Stimulated activated CD4-positive, alpha-beta T cell treated with anti-CD3 and anti-CD28 coated beads, Interleukin-12 subunit alpha, Interleukin-12 subunit beta, amount 100 ng/mL, for 4 hours (primary cell): ENCODE measurements around the gene RNF215.
"Not testable (repeated sequence)": the region's sequence is repeated elsewhere in the genome, so short reads cannot be mapped to it uniquely, and the experiment has no call there.

ENCODE experiments used
- DNase-seq: peaks from one replicate; pipeline ENCODE4 v3.0.0-alpha.2; 2020

RNF215 gene

GRCh38 chr22:30357236-30357570, 30.0 kb downstream of the RNF215 start:
- DNase-seq = no peak

DNA sequence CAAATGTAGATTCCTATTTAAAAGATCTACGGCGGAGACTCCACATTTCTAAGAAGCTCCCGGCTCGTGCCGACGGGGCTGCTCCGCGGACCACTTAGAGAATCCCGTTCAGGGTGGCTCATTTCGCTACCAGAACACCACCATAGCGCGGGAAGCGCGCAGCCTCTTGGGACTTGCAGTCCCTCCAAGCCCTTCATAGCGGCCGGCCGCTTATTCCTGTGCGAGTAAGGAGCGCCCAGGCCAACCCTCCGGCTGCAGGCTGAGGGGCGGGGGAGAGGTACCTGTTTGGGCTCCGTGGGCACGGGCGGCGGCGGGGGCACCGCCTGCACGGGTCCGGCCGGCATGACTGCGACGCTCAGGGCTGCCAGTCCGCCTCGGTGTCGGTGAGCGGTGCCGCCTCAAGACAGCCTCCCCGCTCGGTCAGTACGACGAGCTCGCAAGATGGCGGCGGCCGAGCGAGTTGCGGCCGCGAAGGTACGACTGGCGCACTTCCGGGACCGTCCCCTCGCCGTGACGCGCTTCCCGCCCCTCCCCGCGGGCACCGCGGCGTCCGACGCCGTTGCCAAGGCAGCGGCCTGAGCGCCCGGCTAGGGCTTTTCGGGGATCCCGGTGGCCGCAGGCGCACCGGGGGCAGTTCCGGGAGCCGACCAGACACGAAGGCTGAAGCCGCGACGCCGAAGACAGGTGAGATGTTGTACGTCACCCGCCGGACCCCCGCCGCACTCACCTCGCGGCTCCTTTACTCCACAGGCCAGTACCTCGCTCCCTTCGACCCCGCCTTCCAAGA, 30.6 kb downstream of the RNF215 start, which contains the start of the genes CCDC157 and SF3A1:
TSS of gene CCDC157 (plus strand) at position 559 of the 787 bp plus-strand sequence. CDS start 8,994 bp downstream, outside the sequence.
TSS of gene SF3A1 (minus strand) at position 446 of the 787 bp plus-strand sequence. CDS start at position 344, 102 bp downstream.
- peak; percentile 83 for DNase-seq

DNA sequence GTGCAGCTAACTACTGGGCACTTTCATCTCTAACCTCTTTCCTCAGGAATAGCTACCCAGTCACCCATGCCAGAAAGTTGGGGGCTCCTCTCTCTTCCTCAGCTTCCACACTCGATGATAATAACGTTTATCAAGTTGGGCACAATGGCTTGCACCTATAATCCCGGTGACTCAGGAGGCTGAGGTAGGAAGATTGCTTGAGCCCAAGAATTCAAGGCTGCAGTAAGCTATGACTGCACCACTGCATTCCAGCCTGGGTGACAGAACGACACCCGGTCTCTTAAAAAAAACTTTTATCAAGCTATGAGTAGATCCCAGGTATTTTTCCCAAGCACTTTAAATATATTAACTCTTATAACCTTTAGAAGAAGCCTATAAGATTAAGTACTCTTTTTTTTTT, 32.6 kb downstream of the RNF215 start:
- DNase-seq = no peak

- no peak for DNase-seq
These were observed 36.0 kb downstream of the RNF215 start for GRCh38 chr22:30351226-30351625.

GRCh38 chr22:30348809-30349208, 38.4 kb downstream of the RNF215 start:
- no peak for DNase-seq

- no peak for DNase-seq
These were observed 38.8 kb downstream of the RNF215 start for GRCh38 chr22:30348404-30348803.

DNA sequence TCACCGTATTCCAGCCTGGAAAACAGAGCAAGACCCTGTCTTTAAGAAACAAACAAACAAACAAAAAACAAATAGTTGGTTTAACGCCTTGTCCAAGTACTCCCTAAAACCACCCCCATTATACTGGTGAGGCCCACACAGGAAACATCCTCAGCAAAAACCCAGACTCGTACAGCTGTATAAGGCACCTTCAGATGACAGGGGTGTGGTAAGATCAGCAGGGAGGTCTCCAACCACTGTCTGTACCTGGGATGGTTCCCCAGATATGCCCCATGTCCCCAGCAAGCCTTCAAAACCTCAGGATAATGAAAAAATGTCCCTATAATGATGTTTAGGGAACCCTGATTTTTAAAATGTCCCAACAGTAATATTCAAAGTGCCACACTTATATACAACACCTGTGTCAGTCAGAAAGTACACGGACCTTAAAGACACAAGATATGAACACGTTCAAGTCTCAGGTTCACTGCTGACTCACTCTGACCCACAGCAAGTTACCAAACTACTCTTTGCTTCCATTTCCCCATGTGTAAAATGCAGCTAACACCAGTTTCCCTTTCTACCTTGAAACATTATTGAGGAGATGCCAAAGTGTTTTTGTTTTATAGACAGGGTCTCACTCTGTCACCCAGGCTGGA, 39.8 kb downstream of the RNF215 start:
- DNase-seq = no peak

GRCh38 chr22:30344447-30345200, 42.6 kb downstream of the RNF215 start:
- DNase-seq = no peak

DNA sequence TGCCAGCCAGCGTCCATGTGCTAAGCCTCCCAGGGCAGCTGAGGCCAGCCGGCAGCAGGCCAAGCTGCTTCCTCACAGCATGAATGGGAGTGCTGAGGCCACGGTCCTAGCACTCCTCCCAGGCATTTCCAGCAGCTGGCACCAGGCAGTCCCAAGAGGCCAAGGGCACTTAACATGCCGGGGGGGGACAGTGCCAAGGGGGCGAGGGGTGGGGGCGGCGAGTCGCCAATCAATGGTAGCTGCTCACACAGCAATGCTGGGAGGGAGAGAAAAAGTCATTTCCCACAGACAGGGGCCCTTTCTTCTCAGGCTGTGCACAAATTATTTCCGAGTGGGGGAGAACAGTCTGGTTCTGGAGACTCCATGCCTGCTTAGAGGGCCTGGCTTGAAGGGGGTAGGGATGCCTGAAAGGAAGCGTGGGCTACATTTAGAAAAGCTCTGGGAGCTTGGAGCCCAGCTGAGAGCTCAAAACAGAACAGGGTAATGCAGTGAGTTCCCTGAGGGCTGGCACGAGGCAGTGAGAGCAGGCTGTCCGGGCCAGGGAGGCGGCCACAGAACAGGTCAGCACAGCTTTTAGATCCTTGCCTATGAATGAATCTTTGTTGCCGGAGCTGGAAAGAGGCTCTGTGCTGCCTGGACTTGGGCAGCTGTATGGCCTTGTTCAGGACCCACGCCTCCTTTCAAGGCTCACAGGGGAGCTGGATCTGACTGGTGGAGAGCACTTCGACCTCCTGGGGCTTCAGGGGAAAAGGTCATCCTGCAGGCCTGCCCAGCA, 46.1 kb downstream of the RNF215 start:
- DNase-seq = no peak

DNA sequence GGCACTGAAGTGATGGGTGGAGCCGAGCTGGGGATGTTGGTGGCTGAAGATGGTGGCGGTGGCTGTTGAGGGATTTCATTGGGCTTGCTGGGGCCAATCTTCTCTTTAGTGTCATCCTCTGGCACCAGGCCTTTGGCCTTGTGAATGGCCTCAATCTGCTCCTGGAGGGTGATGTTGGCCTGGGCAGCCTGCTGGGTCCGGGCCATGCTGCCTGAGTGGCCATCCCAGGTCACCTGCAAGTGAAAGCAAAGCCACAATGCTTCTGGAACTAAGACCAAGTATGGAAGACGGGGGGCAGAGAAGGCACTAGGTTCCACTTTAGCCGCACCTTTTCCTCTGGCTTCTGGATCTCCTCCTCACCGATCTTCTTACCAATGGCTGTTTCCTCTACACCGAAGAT, 48.4 kb downstream of the RNF215 start:
- no peak for DNase-seq

GRCh38 chr22:30338341-30338740, 48.9 kb downstream of the RNF215 start:
- not testable (repeated sequence) for DNase-seq

DNA sequence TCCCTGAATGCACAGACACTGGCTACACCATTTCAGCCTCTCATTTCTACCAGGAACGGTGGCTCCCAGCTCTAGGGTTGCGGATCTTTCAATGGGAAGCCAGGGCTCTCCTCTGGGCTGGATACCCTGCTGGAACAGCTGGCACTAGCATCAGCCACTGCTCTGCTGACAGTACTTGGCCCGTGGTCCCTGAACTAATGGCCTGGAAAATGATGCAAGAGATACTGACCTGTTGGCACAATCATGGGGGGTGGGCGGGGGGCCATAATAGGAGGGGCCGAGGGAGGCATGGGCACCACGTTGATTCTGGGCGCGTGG, 49.8 kb downstream of the RNF215 start:
- DNase-seq = no peak

DNA sequence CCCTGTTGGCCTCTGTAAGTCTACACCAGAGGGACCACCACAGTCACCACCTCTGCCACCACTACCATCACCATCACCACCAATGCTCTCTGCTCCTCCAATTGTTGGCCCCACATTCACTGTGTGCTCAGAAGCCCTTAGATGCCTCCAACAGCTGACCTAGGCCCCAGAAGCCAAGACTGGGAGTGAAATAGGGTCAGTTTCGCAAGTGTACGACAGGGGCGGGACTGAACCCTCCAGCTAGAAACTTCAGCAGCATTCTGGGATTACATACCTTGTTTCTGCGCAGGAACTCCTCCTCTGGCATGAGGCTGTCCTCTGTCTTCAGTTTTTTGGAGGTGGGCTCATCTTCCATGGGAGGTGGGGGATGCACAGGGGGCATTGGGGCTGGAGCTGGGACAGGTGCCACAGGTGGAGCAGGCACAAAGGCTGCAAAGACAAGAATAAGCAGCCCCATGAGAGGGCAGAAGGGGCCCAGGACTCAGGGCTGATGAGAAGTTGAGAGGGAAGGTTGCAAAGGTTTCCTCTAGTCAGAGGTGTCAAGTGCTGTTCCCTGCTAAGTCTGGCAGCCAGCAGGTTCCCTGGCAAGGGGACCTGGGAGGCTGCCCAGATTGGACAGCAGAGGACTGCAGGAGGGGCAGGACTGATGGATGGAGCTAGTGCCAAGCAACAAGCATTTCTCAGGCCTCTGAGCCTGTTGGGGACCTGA, 50.3 kb downstream of the RNF215 start:
- no peak for DNase-seq

DNA sequence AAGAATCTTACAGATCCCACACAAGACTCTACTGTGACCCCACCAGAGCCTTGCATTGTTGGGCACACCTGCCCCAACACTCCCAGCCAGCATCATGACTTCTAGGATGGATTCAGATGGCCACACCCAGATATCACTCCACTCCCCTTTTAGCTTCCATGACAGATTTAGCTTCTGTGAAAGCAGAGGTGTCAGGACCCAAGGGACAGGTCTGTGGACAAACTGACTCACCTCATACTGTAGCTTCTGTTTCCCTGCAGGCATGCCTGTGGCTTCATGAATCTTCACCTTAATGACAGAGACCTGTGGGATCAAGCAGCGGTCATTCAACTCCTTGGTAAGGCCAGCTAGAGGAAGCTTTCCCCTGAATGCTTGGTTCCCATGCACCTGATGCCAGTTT, 52.0 kb downstream of the RNF215 start:
- no peak for DNase-seq

- DNase-seq = no peak
These were observed 52.6 kb downstream of the RNF215 start for GRCh38 chr22:30334646-30335045.

DNA sequence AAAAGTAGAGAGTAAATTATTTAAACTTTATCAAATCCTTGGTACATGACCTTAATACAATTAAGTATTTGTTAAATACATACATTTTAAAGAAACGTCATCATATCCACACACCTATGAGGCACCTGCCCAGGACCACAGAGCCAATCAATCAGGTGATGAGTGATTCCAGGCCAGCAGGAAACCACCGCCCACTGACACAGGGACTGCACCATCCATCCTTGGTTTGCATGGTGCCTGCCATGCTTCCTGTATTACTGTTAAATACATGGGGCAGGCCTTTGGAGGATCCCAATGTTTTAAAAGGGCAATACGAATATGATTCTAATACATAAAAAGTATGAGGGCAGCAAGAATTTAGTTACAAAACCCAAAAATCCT, 53.5 kb downstream of the RNF215 start:
- DNase-seq = no peak

DNA sequence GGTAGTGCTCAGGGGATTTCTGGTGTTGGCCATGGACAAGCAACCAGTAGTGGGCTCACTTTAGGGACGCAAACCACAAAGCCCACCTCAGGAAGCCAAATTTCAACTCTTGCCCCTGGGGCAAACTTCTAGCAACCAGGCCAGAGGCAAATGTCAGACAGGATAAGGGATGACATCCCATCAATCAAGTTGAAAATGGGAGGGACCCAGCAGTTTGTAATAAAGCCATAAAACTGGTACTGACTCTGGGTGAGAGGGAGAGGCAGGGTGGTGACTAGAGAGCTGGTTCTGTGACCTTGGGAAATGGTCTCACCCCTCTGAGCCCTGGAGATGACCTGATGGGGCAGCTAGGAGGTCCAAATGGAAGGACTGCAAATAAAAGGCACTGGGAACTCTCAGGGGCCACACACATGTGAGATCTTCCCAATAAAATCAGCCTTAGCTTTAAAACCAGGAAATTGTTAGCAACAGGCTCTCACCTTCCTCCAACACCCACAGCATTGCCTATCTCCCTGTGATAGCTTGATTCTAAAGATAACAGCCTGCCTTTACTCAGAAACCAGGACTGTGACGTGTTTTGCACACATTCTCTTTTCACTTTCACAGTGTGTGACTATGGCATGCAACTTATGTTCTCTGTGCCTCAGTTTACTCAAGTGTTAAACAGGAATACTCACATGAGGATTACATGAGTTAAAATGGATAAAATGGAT, 54.1 kb downstream of the RNF215 start:
- no peak for DNase-seq

GRCh38 chr22:30332551-30332950, 54.7 kb downstream of the RNF215 start:
- no peak for DNase-seq
